ENCODE data around the gene FAM240A.
"Not testable (repeated sequence)": the region's sequence is repeated elsewhere in the genome, so short reads cannot be mapped to it uniquely, and the experiment has no call there.

FAM240A gene

DNA sequence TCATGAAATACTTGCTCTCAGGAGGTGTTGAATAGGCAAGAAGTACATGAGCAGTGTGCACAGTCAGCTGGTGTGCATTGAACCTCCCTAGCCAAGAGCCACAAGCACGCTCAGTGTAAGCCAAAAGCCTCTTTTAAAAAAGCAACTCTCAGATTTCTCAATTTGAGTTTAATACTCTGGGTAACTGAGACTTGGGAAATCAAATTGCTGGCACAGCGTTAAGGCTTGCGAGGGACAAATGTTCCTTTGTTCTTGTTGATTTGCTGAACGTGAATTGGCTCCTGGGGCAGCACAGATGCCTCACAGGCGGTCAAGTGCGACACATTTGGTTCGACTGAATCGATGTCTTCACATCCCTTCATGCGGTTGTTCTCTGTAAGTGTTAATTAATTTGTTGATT, at the start of gene FAM240A:
TSS of gene FAM240A (plus strand) at position 202 of the 400 bp plus-strand sequence. CDS start at position 361, 159 bp downstream.
- DNase-seq (ENCODE audit: low read depth, low spot score), result no peak

DNA sequence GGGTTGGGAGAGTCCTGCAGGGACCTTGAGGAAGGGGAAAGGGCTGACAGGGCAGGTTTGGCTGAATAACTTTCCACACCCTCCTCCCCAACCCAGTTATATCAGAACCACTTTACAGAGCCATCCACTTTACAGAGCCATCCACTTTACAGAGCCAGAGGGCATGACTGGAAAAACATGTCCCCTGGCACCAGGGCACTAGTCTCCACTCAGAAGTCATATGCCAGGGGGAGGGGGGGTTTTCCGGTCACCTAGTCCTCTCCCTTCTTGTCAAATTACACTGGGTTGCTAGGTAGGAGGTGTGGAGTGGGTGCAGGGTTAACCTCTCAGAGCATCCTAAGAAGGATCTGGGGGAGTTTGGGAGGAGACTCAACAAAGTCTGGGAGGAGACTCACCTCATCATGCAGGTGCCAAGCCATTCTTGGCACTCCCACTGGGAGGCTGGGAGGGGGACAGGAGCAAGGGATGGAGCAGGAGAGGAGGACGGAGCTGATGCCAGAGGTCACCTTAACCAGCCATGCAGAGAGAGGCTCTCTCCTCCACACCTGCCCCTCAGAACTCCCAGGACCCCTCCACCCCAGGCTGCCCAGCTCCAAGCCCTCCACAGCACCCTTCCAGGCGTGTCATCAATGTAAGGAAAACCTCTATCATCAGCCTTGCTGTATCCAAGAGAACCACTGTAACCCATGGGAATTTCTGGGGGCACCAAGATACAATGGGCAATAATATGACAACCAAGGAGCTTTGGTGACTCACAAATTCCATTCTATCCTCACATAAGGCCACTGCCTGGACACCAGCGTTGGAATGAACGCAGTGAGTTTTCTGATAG, 47.9 kb upstream of the FAM240A start:
- DNase-seq (ENCODE audit: low read depth, low spot score), result no peak

GRCh38 chr3:46565077-46565476, 47.2 kb upstream of the FAM240A start:
- no peak for DNase-seq (ENCODE audit: low read depth, low spot score)

DNA sequence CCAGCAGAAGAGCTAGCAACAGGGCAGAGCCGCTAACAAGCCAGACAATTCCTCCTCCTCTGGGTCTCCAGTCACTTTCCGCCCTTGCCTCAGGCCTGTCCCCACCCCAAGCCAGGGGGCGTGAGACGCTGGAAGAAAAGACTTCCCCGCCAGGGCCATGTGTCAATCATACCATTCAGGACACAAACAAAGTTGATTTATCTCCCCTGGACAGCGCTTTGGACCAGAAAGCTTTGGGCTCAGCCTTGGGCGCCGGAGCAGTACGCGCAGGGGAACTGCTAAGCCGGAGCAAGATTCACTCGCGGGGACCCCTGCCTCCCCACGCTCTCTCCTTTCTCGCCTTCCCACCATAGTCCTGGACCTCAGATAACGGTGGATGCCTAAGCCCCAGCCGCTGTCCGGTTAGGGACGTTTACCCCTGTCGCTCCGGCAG, 46.7 kb upstream of the FAM240A start:
- DNase-seq (ENCODE audit: low read depth, low spot score), result no peak

DNA sequence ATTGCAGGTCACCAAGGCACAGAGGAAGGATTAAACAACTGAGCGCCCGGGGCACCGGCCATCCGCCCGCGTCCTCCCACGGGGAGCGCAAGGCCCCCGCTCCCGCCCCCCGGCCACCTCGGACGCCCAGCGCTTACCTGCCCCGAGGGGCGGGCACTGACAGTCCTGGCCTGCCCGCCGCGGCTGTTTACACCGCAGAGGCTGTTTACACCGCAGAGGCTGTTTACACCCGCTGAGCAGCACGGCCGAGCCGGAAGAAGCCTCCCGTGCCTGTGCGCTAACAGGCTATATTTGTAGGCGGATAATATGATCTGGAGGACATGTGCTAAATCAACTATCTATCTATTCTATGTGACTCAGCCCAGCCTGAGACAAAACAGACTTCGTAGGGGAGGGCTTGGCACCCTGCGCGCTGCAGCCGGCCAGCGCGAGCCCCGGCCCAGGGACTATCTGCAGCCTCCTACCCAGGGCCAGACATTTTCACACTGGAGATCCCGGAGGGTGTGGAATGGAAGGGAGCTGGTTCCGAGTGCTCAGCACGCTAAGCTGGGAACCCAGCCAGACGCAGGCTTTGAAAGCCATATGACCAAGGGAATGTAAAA, 46.2 kb upstream of the FAM240A start, which contains the start of gene LRRC2:
TSS of gene LRRC2 (minus strand) at position 263 of the 602 bp plus-strand sequence. CDS start 14,711 bp downstream, outside the sequence.
- no peak for DNase-seq (ENCODE audit: low read depth, low spot score)

DNA sequence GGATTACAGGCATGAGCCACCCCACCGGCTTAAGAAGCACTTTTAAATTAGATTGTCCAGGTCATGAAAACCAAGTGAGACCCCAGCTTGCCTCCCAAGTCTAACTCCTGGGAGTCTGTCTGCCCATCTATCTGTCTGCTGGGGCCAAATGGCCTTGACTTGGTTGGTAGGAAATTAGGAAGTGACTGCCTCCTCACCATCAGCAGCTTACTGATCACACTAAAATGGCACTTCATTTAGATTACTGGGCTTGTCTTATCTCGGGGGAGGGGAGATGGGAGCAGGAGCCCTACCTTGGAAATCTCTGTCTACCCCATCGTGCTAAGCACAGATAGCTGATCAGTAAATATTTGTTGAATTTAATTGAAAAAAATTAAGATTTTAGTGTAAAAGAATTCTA, 40.6 kb upstream of the FAM240A start:
- no peak for DNase-seq (ENCODE audit: low read depth, low spot score)

DNA sequence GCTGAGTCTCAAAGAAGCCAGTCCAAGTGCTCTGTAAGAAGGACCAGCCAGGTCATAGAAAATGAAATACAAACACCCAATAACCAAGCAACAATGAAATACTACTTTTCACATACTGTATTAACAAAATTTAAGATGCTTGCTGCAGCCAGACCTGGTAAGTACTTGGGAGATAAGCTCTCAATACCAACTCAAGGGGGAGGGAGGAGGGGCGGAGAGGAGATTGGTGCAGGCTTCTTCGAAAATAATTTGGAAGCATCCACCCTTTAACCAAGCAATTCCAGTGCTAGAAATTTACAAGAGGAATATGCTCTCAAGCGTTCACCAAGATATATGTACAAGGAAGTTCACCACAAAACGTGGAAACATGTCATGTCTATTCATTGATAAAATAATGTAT, 38.6 kb upstream of the FAM240A start:
- no peak for DNase-seq (ENCODE audit: low read depth, low spot score)

DNA sequence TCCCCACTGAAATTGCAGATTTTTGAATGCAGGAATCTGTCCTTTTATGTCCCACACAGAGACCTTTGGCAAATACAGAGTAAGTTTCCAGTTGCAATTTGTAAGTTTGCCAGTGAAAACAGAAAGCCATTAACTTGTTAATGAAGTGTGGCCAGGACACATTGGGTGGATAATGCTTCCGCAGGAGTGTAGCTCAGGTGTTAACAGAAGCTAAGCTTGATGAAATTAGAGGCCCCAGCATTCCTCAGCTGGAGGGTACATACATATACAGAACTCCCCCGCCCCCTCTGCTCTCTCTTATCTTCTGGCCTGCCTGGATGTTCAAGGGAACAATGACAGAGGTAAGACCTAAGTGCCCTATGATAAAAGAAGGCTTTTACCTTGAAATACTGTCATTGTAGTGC, 38.1 kb upstream of the FAM240A start:
- DNase-seq (ENCODE audit: low read depth, low spot score), result no peak

DNA sequence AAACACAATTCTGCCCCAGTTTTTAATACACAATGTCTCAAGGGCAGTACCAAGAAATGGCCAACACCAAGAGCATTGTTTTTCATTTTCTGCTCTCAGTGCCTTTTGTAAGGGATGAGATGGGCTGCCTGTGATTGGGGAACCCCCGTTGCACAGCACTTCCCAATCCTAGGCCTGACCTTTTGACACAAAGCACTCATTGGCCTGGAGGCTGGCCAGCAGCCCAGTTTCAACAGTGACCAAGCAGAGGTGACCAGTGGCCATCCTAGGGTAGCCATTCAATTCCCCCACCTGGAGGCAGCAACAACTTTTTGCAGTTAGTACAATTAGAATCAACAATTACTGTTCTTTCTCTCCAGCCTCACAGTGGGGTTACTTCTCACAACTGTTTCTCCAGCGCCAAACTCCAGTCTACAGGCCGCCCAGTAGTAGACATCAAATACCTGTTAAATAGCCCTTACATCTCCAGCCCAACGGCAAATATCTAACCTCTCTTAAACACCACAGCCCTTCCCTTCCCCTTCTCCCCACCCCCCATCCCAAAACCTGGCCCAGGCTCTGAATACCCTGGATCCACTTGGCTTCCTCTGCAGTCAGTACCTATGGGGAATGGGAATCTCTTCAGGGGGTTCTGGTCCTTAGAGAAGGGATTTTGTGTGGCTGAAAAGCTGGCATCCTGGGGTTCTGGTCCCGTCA, 37.3 kb upstream of the FAM240A start:
- no peak for DNase-seq (ENCODE audit: low read depth, low spot score)

GRCh38 chr3:46575577-46576222, 36.6 kb upstream of the FAM240A start:
- no peak for DNase-seq (ENCODE audit: low read depth, low spot score)

GRCh38 chr3:46576386-46576785, 35.9 kb upstream of the FAM240A start:
- DNase-seq (ENCODE audit: low read depth, low spot score), result no peak

DNA sequence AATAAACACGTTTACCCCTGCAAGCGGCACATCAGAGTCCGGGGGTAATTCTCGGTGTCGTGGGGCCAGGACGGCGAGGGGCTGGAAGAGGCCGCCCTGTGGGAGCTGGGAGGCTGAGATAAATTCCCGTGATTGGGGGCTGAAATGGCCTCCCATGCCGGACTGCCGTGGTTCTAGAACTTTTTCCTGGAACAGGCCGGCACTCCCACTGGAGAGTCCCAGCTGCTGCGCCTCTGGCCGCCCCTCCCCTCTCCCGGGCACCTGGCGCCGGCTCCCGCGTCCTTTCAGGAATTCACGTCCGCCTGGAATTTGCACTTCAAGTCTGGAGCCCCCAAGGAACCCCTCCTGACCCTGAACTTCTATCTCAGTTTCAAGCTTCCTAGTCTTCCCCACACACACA, 35.4 kb upstream of the FAM240A start:
- no peak for DNase-seq (ENCODE audit: low read depth, low spot score)

- not testable (repeated sequence) for DNase-seq (ENCODE audit: low read depth, low spot score)
Observed at GRCh38 chr3:46577580-46578249, 34.6 kb upstream of the FAM240A start.

DNA sequence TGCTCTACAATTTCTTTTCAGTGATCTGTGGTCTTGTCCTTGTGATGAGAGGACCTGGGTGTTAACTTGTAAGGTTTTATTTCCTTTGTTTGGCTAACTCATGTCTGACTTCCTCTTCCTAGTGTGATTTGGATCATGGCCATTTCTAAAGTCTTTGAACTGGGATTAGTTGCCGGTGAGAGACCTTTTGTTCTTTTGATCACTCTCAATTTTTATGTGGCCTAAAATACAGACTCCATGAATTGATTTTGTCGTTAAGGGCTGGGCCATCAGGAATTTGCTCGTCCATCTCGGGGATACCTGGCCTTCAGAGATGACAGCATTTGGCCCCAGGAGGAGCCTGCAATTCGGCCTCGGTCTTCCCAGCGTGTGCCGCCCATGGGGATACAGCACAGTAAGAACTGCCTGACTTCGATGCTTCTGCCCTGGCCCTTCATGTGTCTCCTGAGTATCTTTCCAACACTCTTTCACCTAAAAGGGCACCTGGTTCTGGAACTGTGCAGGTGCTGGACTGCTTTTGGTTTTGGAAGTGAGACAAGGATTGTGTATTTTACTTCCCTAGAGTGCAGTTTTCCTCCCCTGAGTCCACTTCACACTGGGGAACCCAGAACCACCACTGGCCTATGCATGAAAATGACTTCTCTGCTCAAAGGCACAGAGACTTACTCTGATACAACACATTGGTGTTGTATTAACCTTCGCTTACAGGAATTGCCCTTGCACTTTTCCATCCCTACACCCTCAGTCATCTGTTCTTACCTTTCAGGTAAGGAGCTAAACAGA, 33.2 kb upstream of the FAM240A start:
- DNase-seq (ENCODE audit: low read depth, low spot score), result no peak

GRCh38 chr3:46579756-46580286, 32.5 kb upstream of the FAM240A start:
- DNase-seq (ENCODE audit: low read depth, low spot score), result no peak

- no peak for DNase-seq (ENCODE audit: low read depth, low spot score)
Observed at GRCh38 chr3:46580675-46581074, 31.6 kb upstream of the FAM240A start.

DNA sequence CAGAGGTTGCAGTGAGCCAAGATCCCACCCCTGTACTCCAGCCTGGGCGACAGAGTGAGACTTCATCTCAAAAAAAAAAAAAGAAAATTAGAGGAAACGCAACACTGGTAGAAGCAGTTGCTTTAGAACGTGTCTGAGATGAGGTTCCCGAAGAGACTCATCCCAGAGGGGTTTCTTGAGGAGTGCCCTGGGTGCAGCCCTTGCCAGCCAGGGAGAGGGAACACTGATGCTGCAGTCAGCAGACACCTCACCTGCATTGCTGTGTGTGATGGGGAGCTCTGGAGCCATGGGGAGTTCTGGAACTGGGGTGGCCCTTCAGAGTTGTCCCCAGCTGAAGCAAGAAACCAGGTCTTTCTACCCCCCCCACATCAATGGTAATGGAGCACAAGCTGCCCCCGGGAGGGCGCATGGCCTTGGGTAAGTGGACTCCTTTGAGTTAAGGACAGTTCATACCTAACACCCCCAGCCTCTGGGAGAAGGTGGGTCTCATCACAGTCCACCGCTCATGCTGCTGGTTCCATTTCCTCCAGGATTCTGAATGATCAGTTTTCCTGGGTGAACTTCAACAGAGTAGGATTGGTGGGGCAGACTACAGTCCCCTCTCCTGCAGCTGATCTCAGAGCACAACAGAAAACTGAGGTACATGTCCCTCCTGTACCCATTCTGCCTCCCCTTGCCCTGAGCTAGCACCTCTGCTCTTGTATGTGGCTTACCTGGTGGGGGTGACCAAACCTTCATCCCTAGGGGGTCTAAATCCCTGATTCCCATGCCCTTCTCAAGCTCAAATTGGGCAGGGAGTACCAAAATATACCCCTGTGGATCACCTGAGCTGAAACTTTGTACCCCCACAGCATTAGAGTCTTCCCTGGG, 27.5 kb upstream of the FAM240A start:
- DNase-seq (ENCODE audit: low read depth, low spot score), result no peak

- no peak for DNase-seq (ENCODE audit: low read depth, low spot score)
Observed at GRCh38 chr3:46585799-46586693, 26.3 kb upstream of the FAM240A start.

Measured in activated CD4-positive, CD25-positive, alpha-beta regulatory T cell treated with anti-CD3 and anti-CD28 coated beads, Interleukin-2, amount 50 U/mL, for 16 hours (primary cell).